Right hindlimb (tissue), 1 donor: Measurements from ENCODE around the gene KMT2D.

ENCODE experiments used
- DNase-seq: peaks from one replicate; pipeline ENCODE4 v3.0.0-alpha.2; 2018

Gene KMT2D

GRCh38 chr12:49051777-49052438, 8.7 kb downstream of the KMT2D start:
- DNase-seq: no peak

- no peak for DNase-seq
Observed at GRCh38 chr12:49051373-49051764, 9.2 kb downstream of the KMT2D start.

GRCh38 chr12:49050507-49051372, 9.9 kb downstream of the KMT2D start:
- DNase-seq: no peak

- no peak for DNase-seq
Observed at GRCh38 chr12:49049566-49050224, 10.9 kb downstream of the KMT2D start.

- no peak for DNase-seq
Observed at GRCh38 chr12:49048953-49049352, 11.6 kb downstream of the KMT2D start.

- no peak for DNase-seq
Observed at GRCh38 chr12:49046129-49046895, 14.3 kb downstream of the KMT2D start.

GRCh38 chr12:49044660-49045059, 15.9 kb downstream of the KMT2D start:
- no peak for DNase-seq

GRCh38 chr12:49043856-49044258, 16.7 kb downstream of the KMT2D start:
- DNase-seq: no peak

GRCh38 chr12:49043241-49043640, 17.4 kb downstream of the KMT2D start:
- no peak for DNase-seq

- DNase-seq: no peak
Observed at GRCh38 chr12:49041881-49042484, 18.6 kb downstream of the KMT2D start.

- DNase-seq: no peak
Observed at GRCh38 chr12:49041036-49041880, 19.3 kb downstream of the KMT2D start.

GRCh38 chr12:49040364-49040855, 20.2 kb downstream of the KMT2D start:
- DNase-seq: no peak

GRCh38 chr12:49039421-49040363, 20.9 kb downstream of the KMT2D start:
- DNase-seq: no peak

- DNase-seq: no peak
Observed at GRCh38 chr12:49038291-49038955, 22.2 kb downstream of the KMT2D start.

GRCh38 chr12:49037947-49038237, 22.7 kb downstream of the KMT2D start:
- no peak for DNase-seq

GRCh38 chr12:49037111-49037946, 23.3 kb downstream of the KMT2D start:
- DNase-seq: no peak

GRCh38 chr12:49036029-49036428, 24.6 kb downstream of the KMT2D start:
- no peak for DNase-seq

GRCh38 chr12:49034286-49034622, 26.3 kb downstream of the KMT2D start:
- no peak for DNase-seq
